Mesendoderm (in vitro differentiated cells): ENCODE data around the gene RASD1.

Source experiments
- DNase-seq: peaks from one replicate; pipeline ENCODE4 v3.0.0; 2013
- H2AK5ac ChIP-seq: 2 replicates; pipeline ENCODE4 v1.6.1; 2013; ENCODE audit warnings: low read length, inconsistent platforms
- H2BK120ac ChIP-seq: 2 replicates; pipeline ENCODE4 v1.6.1; 2013; ENCODE audit warnings: low read depth, mild to moderate bottlenecking, low read length, moderate library complexity, mixed read lengths
- H2BK15ac ChIP-seq: replicated peaks from 2 replicates; pipeline ENCODE4 v1.6.1; 2013; ENCODE audit warnings: low read depth, mild to moderate bottlenecking, moderate library complexity
- H2BK5ac ChIP-seq: 2 replicates; pipeline ENCODE4 v1.6.1; 2013; ENCODE audit warnings: low read length, inconsistent platforms
- H3K18ac ChIP-seq: 2 replicates; pipeline ENCODE4 v1.6.1; 2013; ENCODE audit warnings: mild to moderate bottlenecking, low read length, mixed read lengths
- H3K23ac ChIP-seq: one replicate; pipeline ENCODE4 v1.6.1; 2013; ENCODE audit warnings: low read length
- H3K27ac ChIP-seq: 2 replicates; pipeline ENCODE4 v1.5.1; 2013; ENCODE audit warnings: low read depth, mild to moderate bottlenecking, inconsistent platforms, low read length, moderate library complexity
- H3K27me3 ChIP-seq: 2 replicates; pipeline ENCODE4 v1.6.1; 2013; ENCODE audit warnings: low read length, control low read depth, mild to moderate bottlenecking, inconsistent platforms; ENCODE audit not compliant: insufficient read depth, poor library complexity
- H3K36me3 ChIP-seq: 2 replicates; pipeline ENCODE4 v1.6.1; 2013; ENCODE audit warnings: low read length, inconsistent platforms; ENCODE audit not compliant: control insufficient read depth, insufficient read depth
- H3K4ac ChIP-seq: one replicate; pipeline ENCODE4 v1.6.1; 2013; ENCODE audit warnings: low read depth, mild to moderate bottlenecking, low read length, moderate library complexity
- H3K4me1 ChIP-seq: 2 replicates; pipeline ENCODE4 v1.6.1; 2013; ENCODE audit warnings: low read depth, low read length, inconsistent platforms; ENCODE audit not compliant: control insufficient read depth
- H3K4me2 ChIP-seq: 2 replicates; pipeline ENCODE4 v1.6.1; 2013; ENCODE audit warnings: low read length
- H3K4me3 ChIP-seq: 2 replicates; pipeline ENCODE4 v1.5.1; 2013; ENCODE audit warnings: mild to moderate bottlenecking, low read length
- H3K56ac ChIP-seq: one replicate; pipeline ENCODE4 v1.6.1; 2013; ENCODE audit warnings: low read length
- H3K79me1 ChIP-seq: 2 replicates; pipeline ENCODE4 v1.6.1; 2013; ENCODE audit warnings: low read length, inconsistent platforms
- H3K79me2 ChIP-seq: 2 replicates; pipeline ENCODE4 v1.6.1; 2013; ENCODE audit warnings: mild to moderate bottlenecking, low read length; ENCODE audit not compliant: control insufficient read depth, insufficient read depth
- H3K9ac ChIP-seq: 2 replicates; pipeline ENCODE4 v1.6.1; 2013; ENCODE audit warnings: low read length, inconsistent platforms
- H4K5ac ChIP-seq: one replicate; pipeline ENCODE4 v1.6.1; 2013; ENCODE audit warnings: low read length
- H4K8ac ChIP-seq: one replicate; pipeline ENCODE4 v1.6.1; 2013; ENCODE audit warnings: low read depth, mild to moderate bottlenecking, control low read depth, low read length, moderate library complexity
- whole genome bisulfite sequencing: extraction: QIAGEN DNeasy Blood & Tissue Kit; methylation state at CpG from one replicate; pipeline ENCODE4 v1.1.7; 2013; ENCODE audit warnings: low lambda C conversion rate, missing lambda C conversion rate; ENCODE audit not compliant: insufficient coverage; ENCODE audit errors: extremely low coverage; 5-methylcytosine and 5-hydroxymethylcytosine counted together

The RASD1 gene

GRCh38 chr17:17525311-17525710 is 29.1 kb upstream of the RASD1 start:
- Histone ChIP-seq H4K8ac (no peak overlapping the region), H3K4me2 (no peak overlapping the region), H3K23ac (no peak overlapping the region), H3K27ac (no peak overlapping the region), H3K4me1 (peaks cover 5% of the 10 kb centered on the region), H2BK5ac (no peak overlapping the region), H3K79me1 (no peaks in the 10 kb centered on the region), H3K79me2 (no peaks in the 10 kb centered on the region), H3K4me3 (no peak overlapping the region), H3K9ac (no peak overlapping the region), H3K36me3 (no peaks in the 10 kb centered on the region), H3K27me3 (no peaks in the 10 kb centered on the region), H2AK5ac (no peak overlapping the region), H3K4ac (no peak overlapping the region), H3K18ac (no peak overlapping the region), H2BK120ac (no peak overlapping the region), H3K56ac (no peak overlapping the region), H4K5ac (no peak overlapping the region), H2BK15ac (no peak overlapping the region)
- no CpG with 5 or more reads among the region's 15 CpGs for WGBS
- no peak for DNase-seq

GRCh38 chr17:17523731-17524490 is 27.7 kb upstream of the RASD1 start:
- H3K4me2 ChIP-seq, result no peak overlapping the region
- H2BK5ac ChIP-seq, result no peak overlapping the region
- H3K4ac ChIP-seq, result no peak overlapping the region
- WGBS, result no CpG with 5 or more reads among the region's 19 CpGs
- no peaks in the 10 kb centered on the region for H3K36me3 ChIP-seq
- H3K56ac ChIP-seq, result peak overlapping the region; percentile 22
- H4K5ac ChIP-seq, result no peak overlapping the region
- no peaks in the 10 kb centered on the region for H3K27me3 ChIP-seq
- DNase-seq, result no peak
- H3K23ac ChIP-seq, result no peak overlapping the region
- H4K8ac ChIP-seq, result no peak overlapping the region
- no peaks in the 10 kb centered on the region for H3K79me1 ChIP-seq
- no peak overlapping the region for H3K9ac ChIP-seq
- no peaks in the 10 kb centered on the region for H3K79me2 ChIP-seq
- H3K18ac ChIP-seq, result no peak overlapping the region
- H3K4me3 ChIP-seq, result no peak overlapping the region
- H2BK120ac ChIP-seq, result no peak overlapping the region
- no peak overlapping the region for H2AK5ac ChIP-seq
- peak overlapping the region; percentile 39 for H3K27ac ChIP-seq
- peaks cover 5% of the 10 kb centered on the region for H3K4me1 ChIP-seq
- no peak overlapping the region for H2BK15ac ChIP-seq

GRCh38 chr17:17523001-17523730 is 27.0 kb upstream of the RASD1 start:
- no peak overlapping the region for H3K23ac ChIP-seq
- no peak overlapping the region for H4K8ac ChIP-seq
- H4K5ac ChIP-seq, result no peak overlapping the region
- H2BK15ac ChIP-seq, result no peak overlapping the region
- H2BK5ac ChIP-seq, result no peak overlapping the region
- H3K56ac ChIP-seq, result peak overlapping the region; percentile 22
- H3K27ac ChIP-seq, result peak overlapping the region; percentile 53
- H3K36me3 ChIP-seq, result no peaks in the 10 kb centered on the region
- H3K18ac ChIP-seq, result no peak overlapping the region
- no peaks in the 10 kb centered on the region for H3K27me3 ChIP-seq
- H3K79me2 ChIP-seq, result no peaks in the 10 kb centered on the region
- no CpG with 5 or more reads among the region's 14 CpGs for WGBS
- H3K79me1 ChIP-seq, result no peaks in the 10 kb centered on the region
- peak; percentile 61 for DNase-seq
- no peak overlapping the region for H3K4me2 ChIP-seq
- no peak overlapping the region for H2AK5ac ChIP-seq
- no peak overlapping the region for H3K4me3 ChIP-seq
- no peak overlapping the region for H3K9ac ChIP-seq
- no peak overlapping the region for H3K4ac ChIP-seq
- peaks cover 5% of the 10 kb centered on the region for H3K4me1 ChIP-seq
- H2BK120ac ChIP-seq, result no peak overlapping the region

- peaks cover 5% of the 10 kb centered on the region for H3K4me1 ChIP-seq
- no peaks in the 10 kb centered on the region for H3K36me3 ChIP-seq
- H3K4me2 ChIP-seq, result no peak overlapping the region
- no peak overlapping the region for H2BK120ac ChIP-seq
- no peak overlapping the region for H3K18ac ChIP-seq
- no peak overlapping the region for H2BK15ac ChIP-seq
- no peaks in the 10 kb centered on the region for H3K27me3 ChIP-seq
- H3K56ac ChIP-seq, result no peak overlapping the region
- no peaks in the 10 kb centered on the region for H3K79me1 ChIP-seq
- H3K4me3 ChIP-seq, result no peak overlapping the region
- H3K9ac ChIP-seq, result no peak overlapping the region
- no peak overlapping the region for H3K23ac ChIP-seq
- no peak for DNase-seq
- no peak overlapping the region for H2AK5ac ChIP-seq
- no CpG with 5 or more reads among the region's 22 CpGs for WGBS
- no peak overlapping the region for H2BK5ac ChIP-seq
- H4K8ac ChIP-seq, result no peak overlapping the region
- no peak overlapping the region for H3K4ac ChIP-seq
- no peak overlapping the region for H4K5ac ChIP-seq
- no peak overlapping the region for H3K27ac ChIP-seq
- H3K79me2 ChIP-seq, result no peaks in the 10 kb centered on the region
These were observed 24.5 kb upstream of the RASD1 start for GRCh38 chr17:17520599-17521232.

GRCh38 chr17:17519886-17520285 is 23.7 kb upstream of the RASD1 start:
- H2AK5ac ChIP-seq, result no peak overlapping the region
- H3K36me3 ChIP-seq, result no peaks in the 10 kb centered on the region
- H4K5ac ChIP-seq, result no peak overlapping the region
- H3K27ac ChIP-seq, result no peak overlapping the region
- H2BK15ac ChIP-seq, result no peak overlapping the region
- H3K79me2 ChIP-seq, result no peaks in the 10 kb centered on the region
- WGBS, result no CpG with 5 or more reads among the region's 10 CpGs
- peaks cover 5% of the 10 kb centered on the region for H3K4me1 ChIP-seq
- H3K4ac ChIP-seq, result no peak overlapping the region
- H3K4me2 ChIP-seq, result no peak overlapping the region
- no peak overlapping the region for H3K18ac ChIP-seq
- H4K8ac ChIP-seq, result no peak overlapping the region
- DNase-seq, result no peak
- H3K23ac ChIP-seq, result no peak overlapping the region
- H3K56ac ChIP-seq, result no peak overlapping the region
- H2BK120ac ChIP-seq, result no peak overlapping the region
- H3K9ac ChIP-seq, result no peak overlapping the region
- no peaks in the 10 kb centered on the region for H3K27me3 ChIP-seq
- no peaks in the 10 kb centered on the region for H3K79me1 ChIP-seq
- H2BK5ac ChIP-seq, result no peak overlapping the region
- H3K4me3 ChIP-seq, result no peak overlapping the region
